IPS DF 19.7 (cell line): ENCODE measurements around the gene OTUD5.
A peak's percentile ranks its signal among the peaks of the same experiment; 100 is the strongest.

Experiments used
- DNase-seq: peaks from one replicate; pipeline ENCODE4 v3.0.0-alpha.2; 2013; ENCODE audit warnings: low read depth, low spot score

The OTUD5 gene

GRCh38 chrX:48937054-48937907, 20.1 kb downstream of the OTUD5 start:
- DNase-seq = no peak

GRCh38 chrX:48936429-48937053, 20.9 kb downstream of the OTUD5 start:
- DNase-seq = no peak

GRCh38 chrX:48935301-48935670, 22.1 kb downstream of the OTUD5 start:
- DNase-seq = no peak

- no peak for DNase-seq
Measured at GRCh38 chrX:48934581-48935300, 22.7 kb downstream of the OTUD5 start.

DNA sequence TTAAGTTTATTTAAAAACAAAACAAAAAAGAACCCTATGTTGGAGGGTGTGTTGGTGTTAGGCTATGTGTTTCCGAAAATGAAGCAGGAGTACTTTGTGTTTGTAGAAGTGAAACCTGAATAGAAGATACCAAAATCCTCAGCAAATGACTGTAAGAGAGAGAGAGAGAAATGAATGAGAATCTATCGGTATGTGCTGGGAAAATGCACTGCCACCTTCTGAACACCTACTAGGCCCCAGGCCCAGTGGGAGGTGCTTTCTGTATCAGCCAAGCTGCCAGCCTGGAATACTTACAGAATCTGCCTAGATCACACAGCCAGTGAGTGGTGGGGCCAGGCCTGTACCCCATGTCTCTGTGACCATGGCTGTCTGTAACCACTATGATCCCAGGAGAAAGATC, 23.6 kb downstream of the OTUD5 start:
- no peak for DNase-seq

- DNase-seq = peak; percentile 87
Measured at GRCh38 chrX:48927736-48928382, 29.5 kb downstream of the OTUD5 start.

GRCh38 chrX:48927123-48927522, 30.3 kb downstream of the OTUD5 start:
- DNase-seq = no peak

GRCh38 chrX:48924270-48924669, 33.1 kb downstream of the OTUD5 start:
- no peak for DNase-seq

DNA sequence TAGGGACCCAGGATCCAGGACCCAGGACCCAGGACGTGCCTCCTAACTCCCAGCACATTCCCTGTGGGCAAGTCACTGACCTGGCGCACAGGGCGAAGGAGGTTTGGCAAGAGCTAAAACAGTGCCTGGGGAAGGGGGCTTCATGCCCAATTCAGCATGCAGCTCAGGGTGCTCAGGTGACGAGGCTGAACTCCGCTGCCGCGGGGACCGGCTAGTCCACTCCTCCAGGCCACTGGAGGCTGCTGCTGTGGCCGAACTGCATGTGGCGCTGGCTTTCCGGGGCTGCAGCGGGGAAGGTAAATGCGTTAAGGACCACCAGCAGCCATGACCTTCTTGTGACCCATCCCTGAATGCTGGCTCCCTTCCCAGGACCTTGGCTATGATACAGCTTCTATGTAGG, 33.6 kb downstream of the OTUD5 start:
- DNase-seq = no peak

GRCh38 chrX:48920718-48921104, 36.7 kb downstream of the OTUD5 start:
- no peak for DNase-seq

GRCh38 chrX:48919947-48920717, 37.3 kb downstream of the OTUD5 start:
- no peak for DNase-seq

DNA sequence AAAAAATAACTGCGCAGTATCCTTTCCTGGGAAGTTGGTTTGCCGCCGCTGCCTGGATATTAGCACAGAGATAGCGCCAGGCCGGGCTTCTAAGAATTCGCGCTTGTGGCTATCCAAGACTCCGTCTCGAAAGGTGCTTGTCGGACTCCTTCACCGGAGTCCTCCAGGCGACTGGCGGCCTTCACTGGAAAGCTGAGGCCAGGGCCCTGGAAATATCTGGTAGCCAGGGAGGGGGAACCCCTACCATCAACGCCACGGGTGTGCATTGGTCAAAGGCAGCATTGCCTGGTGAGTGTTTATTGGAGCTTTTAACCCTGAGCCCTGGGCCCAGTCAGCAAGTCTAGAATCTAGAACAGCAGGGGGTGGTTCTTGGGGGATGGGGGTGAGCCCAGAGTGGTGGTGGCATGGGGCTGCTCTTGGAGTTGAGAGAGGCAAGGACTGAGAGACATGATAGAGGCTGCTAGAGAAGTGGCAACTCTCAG, 38.0 kb downstream of the OTUD5 start:
- DNase-seq = no peak

- DNase-seq = no peak
Measured at GRCh38 chrX:48918643-48919340, 38.6 kb downstream of the OTUD5 start, which contains the start of gene PIM2. PIM2 (minus strand) TSS chrX:48919024; CDS start chrX:48918834, 190 bp downstream.

- no peak for DNase-seq
Measured at GRCh38 chrX:48918301-48918642, 39.1 kb downstream of the OTUD5 start.

DNA sequence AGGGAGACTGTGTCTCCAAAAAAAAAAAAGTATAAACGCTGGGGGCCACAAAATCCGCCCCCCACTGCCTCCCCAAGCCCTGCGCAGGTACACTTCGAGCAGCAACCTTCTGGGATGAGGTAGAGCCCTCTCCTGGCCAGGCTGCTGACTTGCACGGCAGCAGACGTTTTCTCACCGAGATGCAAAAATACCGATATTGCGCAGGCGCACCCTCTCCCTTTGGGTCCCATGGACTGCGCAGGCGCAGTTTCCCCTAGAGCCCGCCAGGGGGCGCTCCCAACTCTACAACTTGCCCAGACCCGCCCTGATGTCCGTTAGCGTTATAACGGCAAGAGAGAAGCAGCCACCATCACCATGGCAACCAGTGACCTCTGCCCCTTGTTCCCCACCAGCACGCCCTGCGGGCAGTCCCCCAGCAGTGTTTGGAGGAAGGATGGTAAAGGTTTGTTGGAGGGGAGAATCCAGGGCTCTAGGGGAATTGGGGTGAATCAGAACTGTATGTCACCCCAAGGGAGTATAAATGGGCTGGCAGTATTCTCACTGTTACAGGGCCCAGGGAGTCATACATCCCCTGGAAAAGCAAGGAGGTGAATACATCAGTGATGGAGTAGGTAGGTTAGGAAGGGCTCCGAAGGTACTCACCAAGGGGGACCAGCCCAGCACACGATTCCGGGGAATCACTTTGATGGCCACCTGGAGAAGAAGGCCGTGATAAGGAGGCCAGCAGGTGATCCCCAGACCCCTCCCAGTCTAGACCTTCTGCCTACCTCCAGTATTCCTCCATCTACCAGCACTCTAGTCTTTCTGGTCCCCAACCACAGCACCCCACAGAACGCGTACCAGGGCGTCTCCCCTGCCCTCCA, 40.0 kb downstream of the OTUD5 start:
- no peak for DNase-seq

DNA sequence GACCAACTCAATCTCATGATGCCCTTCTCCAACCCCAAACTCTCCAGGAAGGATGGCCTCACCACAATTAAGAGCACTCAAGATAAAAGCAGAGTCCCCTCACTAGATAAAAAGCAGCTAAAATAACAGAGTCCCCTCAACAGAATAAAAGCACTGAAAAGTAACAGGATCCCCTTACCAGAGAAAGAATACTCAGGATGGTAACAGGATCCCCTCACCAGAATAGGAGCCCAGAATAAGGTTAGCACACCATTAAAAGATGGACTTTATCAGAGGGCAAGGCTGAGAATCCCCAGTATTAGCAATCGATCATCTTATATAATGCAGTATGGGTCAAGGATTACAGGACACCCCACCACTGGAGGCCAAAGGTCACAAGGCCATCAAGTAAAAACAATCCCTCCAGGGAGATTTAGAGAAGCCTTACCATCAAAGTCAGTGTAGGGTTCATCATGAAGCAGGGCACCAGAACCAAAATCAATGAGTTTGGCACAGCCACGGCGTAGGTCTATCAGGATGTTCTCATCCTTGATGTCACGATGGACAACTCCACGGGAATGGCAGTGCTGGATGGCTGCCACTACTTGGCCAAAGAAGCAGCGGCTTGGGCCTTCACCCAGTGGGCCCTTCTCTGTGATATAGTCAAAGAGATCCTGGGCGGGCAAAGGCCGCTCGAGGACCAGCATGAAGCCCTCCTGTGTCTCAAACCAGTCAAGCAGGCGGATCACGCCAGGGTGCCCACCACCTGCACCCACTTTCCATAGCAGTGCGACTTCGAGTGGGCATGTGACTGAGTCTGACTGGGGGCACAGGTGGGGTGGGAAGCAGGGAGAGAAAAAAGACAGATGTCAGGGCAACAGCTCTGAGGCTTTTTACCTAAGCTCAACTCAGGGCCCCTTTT, 42.6 kb downstream of the OTUD5 start:
- DNase-seq = no peak

DNA sequence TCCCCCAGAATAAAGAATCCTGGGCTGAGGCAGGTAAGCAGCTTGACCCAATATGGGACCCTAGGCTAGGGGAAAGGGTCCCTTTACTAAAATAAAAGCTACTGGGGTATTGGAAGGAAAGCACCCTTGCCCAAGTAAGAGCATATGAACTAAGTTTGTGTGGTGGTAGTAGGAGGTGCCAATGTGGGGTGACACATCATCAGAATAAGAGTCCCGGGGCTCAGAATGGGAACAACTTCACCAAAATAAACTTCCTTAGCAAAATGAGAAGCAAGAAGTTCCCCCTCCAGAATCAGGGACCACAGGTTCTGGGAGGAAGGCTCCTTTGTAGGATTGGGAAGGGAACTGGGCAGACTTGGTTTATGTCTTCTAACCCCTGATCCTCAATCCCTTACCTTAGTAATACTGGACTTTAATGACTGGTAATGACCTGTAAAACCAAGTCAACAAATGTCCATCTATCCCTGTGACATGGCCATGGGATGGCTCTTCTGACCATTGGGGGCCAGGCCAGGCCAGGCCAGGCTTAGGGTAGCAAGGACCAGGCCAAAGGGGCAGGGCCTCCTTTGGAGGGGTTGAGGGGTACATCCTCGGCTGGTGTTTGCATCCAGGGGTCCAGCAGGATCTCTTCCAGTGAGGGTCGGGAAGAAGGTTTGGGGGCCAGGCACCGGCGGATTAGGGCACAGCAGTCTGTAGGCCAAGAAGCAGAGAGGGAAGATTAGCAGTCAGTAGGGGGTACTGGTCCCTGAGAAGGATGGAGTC, 43.6 kb downstream of the OTUD5 start:
- DNase-seq = no peak
